Uterus (tissue), 2 donors: ENCODE results near the gene IL4R.

Experiments used
- POLR2A ChIP-seq, 2 donors: fragments of 450-650 bp; IDR thresholded peaks; one replicate each; pipeline ENCODE4 v1.6.1; 2016; ENCODE audit warnings: antibody characterized with exemption in 2 of 2, mild to moderate bottlenecking in 1 of 2, moderate library complexity in 1 of 2
- TF ChIP-seq, protein P1 (sequence below), 4 experiments: fragments of 200-600 bp in 2 of 4; fragments of 450-650 bp in 2 of 4; sonication (generic) in 2 of 4; IDR thresholded peaks; one replicate each; pipeline ENCODE4 v1.5.1; 2016 to 2019; ENCODE audit warnings: antibody characterized with exemption in 4 of 4, mild to moderate bottlenecking in 2 of 4, moderate library complexity in 1 of 4

DNA sequence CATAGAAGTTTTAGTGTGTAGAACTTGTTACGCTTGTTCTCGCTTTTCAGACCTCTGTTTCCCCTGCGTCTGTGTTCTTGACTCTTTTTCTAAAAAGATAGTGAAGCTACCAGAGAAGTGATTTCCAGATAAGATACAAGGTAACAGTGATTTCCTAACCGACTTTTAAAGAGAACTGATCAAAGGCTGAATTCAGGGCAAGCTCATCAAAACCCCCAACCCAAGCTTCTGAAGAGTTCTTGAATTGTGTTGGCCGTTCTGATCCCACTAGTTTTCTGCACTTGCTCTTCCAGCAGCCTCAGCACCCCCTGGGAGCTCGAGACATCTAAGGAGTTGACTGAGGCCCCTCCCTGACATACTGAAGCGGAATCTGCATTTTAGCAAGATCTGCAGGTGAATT lies 32.5 kb upstream of the IL4R start:
- TF ChIP-seq, protein P1, sequence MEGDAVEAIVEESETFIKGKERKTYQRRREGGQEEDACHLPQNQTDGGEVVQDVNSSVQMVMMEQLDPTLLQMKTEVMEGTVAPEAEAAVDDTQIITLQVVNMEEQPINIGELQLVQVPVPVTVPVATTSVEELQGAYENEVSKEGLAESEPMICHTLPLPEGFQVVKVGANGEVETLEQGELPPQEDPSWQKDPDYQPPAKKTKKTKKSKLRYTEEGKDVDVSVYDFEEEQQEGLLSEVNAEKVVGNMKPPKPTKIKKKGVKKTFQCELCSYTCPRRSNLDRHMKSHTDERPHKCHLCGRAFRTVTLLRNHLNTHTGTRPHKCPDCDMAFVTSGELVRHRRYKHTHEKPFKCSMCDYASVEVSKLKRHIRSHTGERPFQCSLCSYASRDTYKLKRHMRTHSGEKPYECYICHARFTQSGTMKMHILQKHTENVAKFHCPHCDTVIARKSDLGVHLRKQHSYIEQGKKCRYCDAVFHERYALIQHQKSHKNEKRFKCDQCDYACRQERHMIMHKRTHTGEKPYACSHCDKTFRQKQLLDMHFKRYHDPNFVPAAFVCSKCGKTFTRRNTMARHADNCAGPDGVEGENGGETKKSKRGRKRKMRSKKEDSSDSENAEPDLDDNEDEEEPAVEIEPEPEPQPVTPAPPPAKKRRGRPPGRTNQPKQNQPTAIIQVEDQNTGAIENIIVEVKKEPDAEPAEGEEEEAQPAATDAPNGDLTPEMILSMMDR (IDR thresholded peaks at IDR 0.05), result no peak
- TF ChIP-seq POLR2A (IDR thresholded peaks at IDR 0.05), result no peak
